HepG2 (cell line): Measurements from ENCODE around the gene PRM3. TPM values are rescaled to one million over a fixed set of nuclear protein-coding genes. Genes with fewer than 3 reads are reported as not detected.
A peak's percentile ranks its signal among the peaks of the same experiment; 100 is the strongest.

Experiments used
- CBFB ChIP-seq: sonication (generic); formaldehyde crosslinking; IDR thresholded peaks from 2 replicates; pipeline ENCODE4 v1.4.0; 2020; ENCODE audit warnings: missing genetic modification reagents
- MEIS2 ChIP-seq: sonication (generic); formaldehyde crosslinking; IDR thresholded peaks from 2 replicates; pipeline ENCODE4 v1.9.0; 2021; ENCODE audit warnings: mild to moderate bottlenecking, missing genetic modification reagents
- NKX3-1 ChIP-seq: sonication (generic); formaldehyde crosslinking; IDR thresholded peaks from 2 replicates; pipeline ENCODE4 v1.5.0; 2020; ENCODE audit warnings: missing genetic modification reagents
- PAXIP1 ChIP-seq: sonication (generic); formaldehyde crosslinking; conservative IDR thresholded peaks from 2 replicates; pipeline ENCODE4 v1.4.0; 2020; ENCODE audit warnings: mild to moderate bottlenecking, missing genetic modification reagents, moderate library complexity
- ZBTB37 ChIP-seq: sonication (generic); formaldehyde crosslinking; IDR thresholded peaks from 2 replicates; pipeline ENCODE4 v1.4.0; 2020; ENCODE audit warnings: mild to moderate bottlenecking, missing genetic modification reagents
- ZBTB8A ChIP-seq: sonication (generic); formaldehyde crosslinking; IDR thresholded peaks from 2 replicates; pipeline ENCODE4 v1.4.0; 2020; ENCODE audit warnings: mild to moderate bottlenecking, low read depth, missing genetic modification reagents, borderline replicate concordance
- ZNF12 ChIP-seq: sonication (generic); formaldehyde crosslinking; IDR thresholded peaks from 2 replicates; pipeline ENCODE4 v1.5.0; 2020; ENCODE audit warnings: missing genetic modification reagents
- ZNF253 ChIP-seq: sonication (generic); formaldehyde crosslinking; IDR thresholded peaks from 2 replicates; pipeline ENCODE4 v1.8.0; 2022; ENCODE audit warnings: mild to moderate bottlenecking, missing genetic modification reagents, borderline replicate concordance
- ZNF350 ChIP-seq: sonication (generic); formaldehyde crosslinking; IDR thresholded peaks from 2 replicates; pipeline ENCODE4 v1.4.0; 2020; ENCODE audit warnings: mild to moderate bottlenecking, low read depth, missing genetic modification reagents, borderline replicate concordance
- ZNF354B ChIP-seq: sonication (generic); formaldehyde crosslinking; IDR thresholded peaks from 2 replicates; pipeline ENCODE4 v1.8.0; 2022; ENCODE audit warnings: mild to moderate bottlenecking, missing genetic modification reagents
- ZNF512B ChIP-seq: sonication (generic); formaldehyde crosslinking; IDR thresholded peaks from 2 replicates; pipeline ENCODE4 v1.5.1; 2020; ENCODE audit warnings: missing genetic modification reagents, mild to moderate bottlenecking, borderline replicate concordance
- ZNF646 ChIP-seq: sonication (generic); formaldehyde crosslinking; IDR thresholded peaks from 2 replicates; pipeline ENCODE4 v1.9.0; 2021; ENCODE audit warnings: mild to moderate bottlenecking, missing genetic modification reagents
- ZNF790 ChIP-seq: sonication (generic); formaldehyde crosslinking; IDR thresholded peaks from 2 replicates; pipeline ENCODE4 v1.8.0; 2022; ENCODE audit warnings: missing genetic modification reagents, mild to moderate bottlenecking, borderline replicate concordance
- polyA plus RNA-seq, 8 experiments: library from polyadenylated mRNA; depleted of rRNA in 3 of 8; stranded (reverse) in 7 of 8; unstranded in 1 of 8; fragments of >200 nt; fragmentation: Illumina TruSeq in 4 of 8; extraction: Trizol in 4 of 8; gene quantifications; 2 replicates each; pipeline versions ENCODE4 v1.2.1 to v1.2.3, GENCODE V29; 2011 to 2016; ENCODE audit warnings: low read depth in 4 of 8, missing spikeins in 1 of 8, mixed read lengths in 1 of 8; ENCODE audit not compliant: insufficient read depth in 1 of 8
- total RNA-seq, 5 experiments: library from RNA; depleted of rRNA; stranded (reverse); fragments of >200 nt; fragmentation: Illumina TruSeq; extraction: Trizol; gene quantifications; 2 replicates each; pipeline ENCODE4 v1.2.3, GENCODE V29; 2016; ENCODE audit warnings: low read depth in 1 of 5

Gene PRM3
- total and polyA plus RNA-seq, 2 of the 13 experiments (the other 11 are each of a cell fraction or from before 2014, with no cell fraction given), result not detected

- 0 out of 2 replicates have a peak, but pooled peaks have one; percentile 14 for TF ChIP-seq ZBTB37 (CRISPR knock-in tag)
- TF ChIP-seq ZNF12 (CRISPR knock-in tag), result no peak
- TF ChIP-seq ZNF790, result no peak
- TF ChIP-seq ZNF646 (CRISPR knock-in tag), result no peak; the same call in 1 of the 2 replicates
- TF ChIP-seq ZNF350 (CRISPR knock-in tag), result no peak
- TF ChIP-seq MEIS2, result no peak
- no peak for TF ChIP-seq CBFB (CRISPR knock-in tag)
- TF ChIP-seq ZNF512B (CRISPR knock-in tag), result 0 out of 2 replicates have a peak, but pooled peaks have one; percentile 33
- TF ChIP-seq ZBTB8A (CRISPR knock-in tag), result no peak
- no peak for TF ChIP-seq ZNF253
- TF ChIP-seq ZNF354B, result no peak
- TF ChIP-seq NKX3-1 (CRISPR knock-in tag), result no peak
- no peak; the same call in 1 of the 2 replicates for TF ChIP-seq PAXIP1 (CRISPR knock-in tag)
Observed at GRCh38 chr16:11259655-11260595, 13.5 kb downstream of the PRM3 start (continued).
